Pancreas (tissue), 10 donors: ENCODE measurements around the gene ARAP2. TPM values are rescaled to one million over a fixed set of nuclear protein-coding genes. Genes with fewer than 3 reads are reported as not detected.
A peak's percentile ranks its signal among the peaks of the same experiment; 100 is the strongest.

Source experiments
- ATAC-seq, 4 donors: fragments of 200-7000 bp; cut with Tn5 transposase; one replicate each; pipeline versions ENCODE4 v1.8.0 to v1.9.1; 2020; ENCODE audit warnings: mild to moderate bottlenecking in 4 of 4, moderate library complexity in 4 of 4
- DNase-seq, 6 donors: peaks; one replicate each; pipeline ENCODE4 v3.0.0-alpha.2; 2020
- FAIRE-seq: peaks from 2 replicates; lab custom pipeline; 2012; peaks lifted over from hg19 to GRCh38; lab: Jason Lieb, UNC
- H3K27ac ChIP-seq, 4 donors: fragments of 200-600 bp; sonication (generic); 1 replicate in 3 of 4; 2 replicates in 1 of 4; pipeline versions ENCODE4 v1.5.0 to v1.8.0; 2020
- H3K27me3 ChIP-seq, 4 donors: fragments of 200-600 bp; one replicate each; pipeline ENCODE4 v1.8.0; 2021
- H3K36me3 ChIP-seq, 3 donors: fragments of 200-600 bp; sonication (generic) in 1 of 3; one replicate each; pipeline versions ENCODE4 v1.5.0 to v1.8.0; 2020 to 2021
- H3K4me1 ChIP-seq, 3 donors: fragments of 200-600 bp; one replicate each; pipeline ENCODE4 v1.8.0; 2021
- H3K4me3 ChIP-seq, 4 donors: fragments of 200-600 bp; sonication (generic) in 2 of 4; one replicate each; pipeline versions ENCODE4 v1.5.0 to v1.8.0; 2020 to 2021
- H3K9me3 ChIP-seq, 4 donors: fragments of 200-600 bp; one replicate each; pipeline ENCODE4 v1.8.0; 2021
- WGBS, 2 donors: extraction: QIAGEN DNeasy Blood & Tissue Kit; methylation state at CpG; one replicate each; pipeline ENCODE4 v1.1.7; 2013; 5-methylcytosine and 5-hydroxymethylcytosine counted together
- intact Hi-C, 3 donors: fragments of 100-400 bp; cut with DNase I; formaldehyde crosslinking; loops; one replicate each; pipeline versions ENCODE4 v1.11.1 to v1.14.2; 2022
- polyA plus RNA-seq, 2 donors: library from polyadenylated mRNA; stranded (reverse); fragments of 200-250 nt; gene quantifications; one replicate each; pipeline ENCODE4 v1.2.3, GENCODE V29; 2013
- total RNA-seq, 6 donors: library from RNA; stranded (reverse); fragmentation: NEBNext Ultra II Directional in 4 of 6; extraction: Animal tissue kit (Norgen Biotek cat#: 25700) in 4 of 6; gene quantifications; one replicate each; pipeline versions ENCODE4 v1.2.1 to v1.2.4, GENCODE V29; 2021 to 2023
- TF ChIP-seq, protein P1 (sequence below), 4 donors: fragments of 200-600 bp; sonication (generic) in 3 of 4; IDR thresholded peaks; one replicate each; pipeline versions ENCODE4 v1.5.0 to v1.8.0; 2021; ENCODE audit warnings: antibody characterized with exemption in 4 of 4
- donor health status: healthy with polysubstance abuse.
- donor health status: DM: no; HTN: no; CAD: no; lungs with moderate emphysema.
- donor health status: DM: no; HTN: no; CAD: no.
- donor health status: control.
- donor health status: control.
- donor health status: Bipolar disorder and iron deficiency.
- donor health status: DM: yes; HTN: yes; CAD: no.
- donor health status: DM: no; HTN: no; CAD: no.
- donor health status: DM: no; HTN: no; CAD: no.
- donor health status: DM: yes; HTN: yes; CAD: no.

ARAP2 gene
- total and polyA plus RNA-seq, 8 donors = 3.2 to 14.3 (median 7.7) TPM

DNA sequence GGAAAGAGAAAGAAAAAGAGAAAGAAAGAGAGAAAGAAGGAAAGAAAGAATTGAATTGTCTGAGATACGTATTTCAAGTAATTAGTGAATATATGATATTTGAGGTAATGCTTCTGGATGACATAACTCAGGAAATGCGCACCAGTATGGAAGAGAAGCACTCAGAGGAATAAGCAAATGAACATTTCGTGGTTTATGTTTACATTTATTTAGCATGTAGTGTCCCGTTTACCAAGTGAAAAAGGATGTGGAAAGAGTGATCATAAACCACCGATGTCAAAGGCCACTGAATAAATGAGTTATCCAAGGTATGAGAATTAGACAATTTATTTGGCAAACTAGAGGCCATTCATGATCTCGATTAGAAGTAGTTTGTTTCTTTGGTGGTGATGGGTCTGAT, 200.4 kb downstream of the ARAP2 start:
- intact Hi-C loops = no loop called here
- WGBS, 2 donors = 85 to 87% methylated on average over 6 of the region's 6 CpGs
- DNase-seq (no peak), FAIRE-seq (no peak), ATAC-seq (no peak)
- Histone ChIP-seq H3K4me3 (no peak overlapping the region), H3K4me1 (no peaks in the 10 kb centered on the region), H3K9me3 (no peaks in the 10 kb centered on the region), H3K27me3 (no peaks in the 10 kb centered on the region), H3K36me3 (no peaks in the 10 kb centered on the region), H3K27ac (no peak overlapping the region)
- TF ChIP-seq, protein P1, sequence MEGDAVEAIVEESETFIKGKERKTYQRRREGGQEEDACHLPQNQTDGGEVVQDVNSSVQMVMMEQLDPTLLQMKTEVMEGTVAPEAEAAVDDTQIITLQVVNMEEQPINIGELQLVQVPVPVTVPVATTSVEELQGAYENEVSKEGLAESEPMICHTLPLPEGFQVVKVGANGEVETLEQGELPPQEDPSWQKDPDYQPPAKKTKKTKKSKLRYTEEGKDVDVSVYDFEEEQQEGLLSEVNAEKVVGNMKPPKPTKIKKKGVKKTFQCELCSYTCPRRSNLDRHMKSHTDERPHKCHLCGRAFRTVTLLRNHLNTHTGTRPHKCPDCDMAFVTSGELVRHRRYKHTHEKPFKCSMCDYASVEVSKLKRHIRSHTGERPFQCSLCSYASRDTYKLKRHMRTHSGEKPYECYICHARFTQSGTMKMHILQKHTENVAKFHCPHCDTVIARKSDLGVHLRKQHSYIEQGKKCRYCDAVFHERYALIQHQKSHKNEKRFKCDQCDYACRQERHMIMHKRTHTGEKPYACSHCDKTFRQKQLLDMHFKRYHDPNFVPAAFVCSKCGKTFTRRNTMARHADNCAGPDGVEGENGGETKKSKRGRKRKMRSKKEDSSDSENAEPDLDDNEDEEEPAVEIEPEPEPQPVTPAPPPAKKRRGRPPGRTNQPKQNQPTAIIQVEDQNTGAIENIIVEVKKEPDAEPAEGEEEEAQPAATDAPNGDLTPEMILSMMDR (IDR thresholded peaks at IDR 0.05) = no peak

- ATAC-seq (no peak), FAIRE-seq (no peak), DNase-seq (no peak)
- WGBS, 2 donors = 81 to 89% methylated on average over 4 of the region's 4 CpGs
- no peaks in the 10 kb centered on the region for H3K9me3 ChIP-seq
- no peaks in the 10 kb centered on the region for H3K27me3 ChIP-seq
- H3K27ac ChIP-seq = no peak overlapping the region
- TF ChIP-seq, protein P1 (IDR thresholded peaks at IDR 0.05) = no peak
- intact Hi-C loops = no loop called here
- no peak overlapping the region for H3K4me3 ChIP-seq
- H3K4me1 ChIP-seq = no peaks in the 10 kb centered on the region
- no peaks in the 10 kb centered on the region for H3K36me3 ChIP-seq
Measured at GRCh38 chr4:36043241-36043640, 201.1 kb downstream of the ARAP2 start.

- ATAC-seq = no peak
- no peak overlapping the region for H3K27ac ChIP-seq
- H3K4me1 ChIP-seq = no peaks in the 10 kb centered on the region
- H3K36me3 ChIP-seq = no peaks in the 10 kb centered on the region
- H3K9me3 ChIP-seq = no peaks in the 10 kb centered on the region
- FAIRE-seq = peak; percentile 29
- intact Hi-C loops = no loop called here
- TF ChIP-seq, protein P1 (IDR thresholded peaks at IDR 0.05) = no peak
- 71 to 75% methylated on average over 7 of the region's 7 CpGs for WGBS, 2 donors
- H3K4me3 ChIP-seq = no peak overlapping the region
- no peak for DNase-seq
- H3K27me3 ChIP-seq = no peaks in the 10 kb centered on the region
Measured at GRCh38 chr4:36042122-36042970, 202.0 kb downstream of the ARAP2 start.

DNA sequence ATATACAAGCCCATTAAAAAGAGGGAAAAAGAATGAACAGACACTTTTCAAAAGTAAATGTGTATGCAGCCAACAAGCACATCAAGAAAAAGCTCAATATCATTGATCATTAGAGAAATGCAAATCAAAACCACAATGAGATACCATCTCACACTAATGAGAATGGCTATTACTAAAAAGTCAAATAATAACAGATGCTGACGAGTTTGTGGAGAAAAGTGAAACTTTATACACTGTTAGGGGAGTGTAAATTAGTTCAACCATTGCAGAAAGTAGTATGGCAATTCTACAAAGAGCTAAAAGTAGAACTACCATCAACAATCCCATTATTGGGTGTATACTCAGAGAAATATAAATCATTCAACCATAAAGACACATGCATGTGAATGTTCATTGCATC, 203.0 kb downstream of the ARAP2 start:
- FAIRE-seq (no peak), DNase-seq (no peak), ATAC-seq (no peak)
- Histone ChIP-seq H3K27me3 (no peaks in the 10 kb centered on the region), H3K27ac (no peak overlapping the region), H3K36me3 (no peaks in the 10 kb centered on the region), H3K9me3 (no peaks in the 10 kb centered on the region), H3K4me3 (no peak overlapping the region), H3K4me1 (no peaks in the 10 kb centered on the region)
- intact Hi-C loops = no loop called here
- 27 to 36% methylated on average over 1 of the region's 1 CpG for WGBS, 2 donors
- TF ChIP-seq, protein P1 (IDR thresholded peaks at IDR 0.05) = no peak

DNA sequence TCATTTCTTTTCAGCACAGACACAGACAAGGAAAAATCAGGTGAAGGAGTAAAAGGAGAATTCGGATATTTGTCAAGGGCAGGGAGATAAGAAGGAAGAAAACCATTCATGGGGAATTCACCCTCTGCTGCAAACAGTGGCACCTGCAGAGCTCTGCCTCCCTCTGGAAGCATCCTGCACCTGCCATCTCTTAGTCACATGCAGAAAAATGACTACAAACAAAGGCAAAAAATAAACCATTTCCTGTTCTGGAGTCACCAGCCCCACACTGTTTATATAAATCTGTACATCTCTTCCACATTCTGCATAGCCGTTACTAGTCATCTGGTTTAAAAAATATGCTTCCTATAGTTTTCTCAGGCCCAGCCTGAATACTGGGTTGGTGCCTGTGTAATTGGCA, 205.3 kb downstream of the ARAP2 start:
- H3K36me3 ChIP-seq = no peaks in the 10 kb centered on the region
- intact Hi-C loops = no loop called here
- H3K27ac ChIP-seq = no peak overlapping the region
- WGBS, 2 donors = 59 to 68% methylated on average over 2 of the region's 2 CpGs
- H3K27me3 ChIP-seq = no peaks in the 10 kb centered on the region
- FAIRE-seq (no peak), DNase-seq (no peak), ATAC-seq (no peak)
- no peaks in the 10 kb centered on the region for H3K9me3 ChIP-seq
- no peaks in the 10 kb centered on the region for H3K4me1 ChIP-seq
- H3K4me3 ChIP-seq = no peak overlapping the region
- TF ChIP-seq, protein P1 (IDR thresholded peaks at IDR 0.05) = no peak
